GM03348 (cell line): ENCODE results near the gene MLLT6.
A peak's percentile ranks its signal among the peaks of the same experiment; 100 is the strongest.
"Not testable (repeated sequence)": the region's sequence is repeated elsewhere in the genome, so short reads cannot be mapped to it uniquely, and the experiment has no call there.

Experiments used
- DNase-seq: peaks from one replicate; pipeline ENCODE4 v3.0.0; 2012; ENCODE audit warnings: low spot score

MLLT6 gene

GRCh38 chr17:38726145-38726544 is 21.1 kb downstream of the MLLT6 start:
- not testable (repeated sequence) for DNase-seq

GRCh38 chr17:38727736-38728135 is 22.7 kb downstream of the MLLT6 start:
- no peak for DNase-seq

GRCh38 chr17:38728290-38728831 is 23.3 kb downstream of the MLLT6 start:
- no peak for DNase-seq

GRCh38 chr17:38729368-38729885 is 24.4 kb downstream of the MLLT6 start:
- no peak for DNase-seq

GRCh38 chr17:38729886-38730525 is 24.9 kb downstream of the MLLT6 start, which contains the start of gene CISD3:
CISD3 (plus strand) TSS chr17:38730341; CDS start chr17:38730359, 18 bp downstream.
- DNase-seq, result peak; percentile 98

- DNase-seq, result peak; percentile 69
These were observed 25.7 kb downstream of the MLLT6 start for GRCh38 chr17:38730526-38731379.

GRCh38 chr17:38731526-38732294 is 26.6 kb downstream of the MLLT6 start:
- DNase-seq, result no peak

- no peak for DNase-seq
These were observed 27.6 kb downstream of the MLLT6 start for GRCh38 chr17:38732376-38733281.

GRCh38 chr17:38733282-38733981 is 28.4 kb downstream of the MLLT6 start:
- DNase-seq, result no peak

GRCh38 chr17:38733982-38734973 is 29.2 kb downstream of the MLLT6 start:
- DNase-seq, result no peak

- peak; percentile 82 for DNase-seq
These were observed 30.3 kb downstream of the MLLT6 start for GRCh38 chr17:38735161-38735997.

GRCh38 chr17:38738007-38738662 is 33.1 kb downstream of the MLLT6 start:
- DNase-seq, result no peak

GRCh38 chr17:38738686-38739085 is 33.6 kb downstream of the MLLT6 start:
- DNase-seq, result no peak

GRCh38 chr17:38739305-38739704 is 34.2 kb downstream of the MLLT6 start:
- DNase-seq, result no peak

GRCh38 chr17:38740044-38740443 is 35.0 kb downstream of the MLLT6 start:
- no peak for DNase-seq

- no peak for DNase-seq
These were observed 35.7 kb downstream of the MLLT6 start for GRCh38 chr17:38740806-38741205.

- no peak for DNase-seq
These were observed 36.4 kb downstream of the MLLT6 start for GRCh38 chr17:38741461-38741860.
